MM.1S (cell line): ENCODE results near the gene NSF.
"Not testable (repeated sequence)": the region's sequence is repeated elsewhere in the genome, so short reads cannot be mapped to it uniquely, and the experiment has no call there.

ENCODE experiments used
- DNase-seq: peaks from one replicate; pipeline ENCODE4 v3.0.0-alpha.2; 2015
- H2AFZ ChIP-seq: fragments of 300-600 bp; sonication (generic); 2 replicates; pipeline ENCODE4 v1.6.0; 2016; ENCODE audit warnings: antibody characterized with exemption, low read length
- H3F3A ChIP-seq: fragments of 300-600 bp; sonication (generic); 2 replicates; pipeline ENCODE4 v1.6.1; 2016; ENCODE audit warnings: mild to moderate bottlenecking, antibody characterized with exemption, low read length, moderate library complexity, mixed read lengths; ENCODE audit not compliant: insufficient read depth
- H3K27ac ChIP-seq: fragments of 300-600 bp; sonication (generic); 2 replicates; pipeline ENCODE4 v1.5.1; 2016; ENCODE audit warnings: mild to moderate bottlenecking, low read length
- H3K27me3 ChIP-seq: fragments of 300-600 bp; sonication (generic); replicated peaks from 2 replicates; pipeline ENCODE4 v1.6.0; 2016; ENCODE audit warnings: low read length; ENCODE audit not compliant: insufficient read depth
- H3K36me3 ChIP-seq: fragments of 300-600 bp; sonication (generic); replicated peaks from 2 replicates; pipeline ENCODE4 v1.6.1; 2016; ENCODE audit warnings: mild to moderate bottlenecking, low read length, mixed read lengths; ENCODE audit not compliant: insufficient read depth
- H3K4me1 ChIP-seq: fragments of 300-600 bp; sonication (generic); 2 replicates; pipeline ENCODE4 v1.6.1; 2016; ENCODE audit warnings: low read length, mixed read lengths
- H3K4me2 ChIP-seq: fragments of 300-600 bp; sonication (generic); 2 replicates; pipeline ENCODE4 v1.6.0; 2016; ENCODE audit warnings: low read depth, low read length
- H3K4me3 ChIP-seq: fragments of 300-600 bp; sonication (generic); 2 replicates; pipeline ENCODE4 v1.5.1; 2016; ENCODE audit warnings: low read length, mixed read lengths
- H3K79me2 ChIP-seq: fragments of 300-600 bp; sonication (generic); 2 replicates; pipeline ENCODE4 v1.6.1; 2016; ENCODE audit warnings: mixed run types, low read length, mixed read lengths
- H3K9ac ChIP-seq: fragments of 300-600 bp; sonication (generic); 2 replicates; pipeline ENCODE4 v1.6.1; 2016; ENCODE audit warnings: low read length, mixed read lengths
- H3K9me2 ChIP-seq: fragments of 300-600 bp; sonication (generic); replicated peaks from 2 replicates; pipeline ENCODE4 v1.6.1; 2016; ENCODE audit warnings: mild to moderate bottlenecking, low read length, mixed read lengths; ENCODE audit not compliant: insufficient read depth
- H3K9me3 ChIP-seq: fragments of 300-600 bp; sonication (generic); replicated peaks from 2 replicates; pipeline ENCODE4 v1.6.1; 2016; ENCODE audit warnings: mild to moderate bottlenecking, low read length, mixed read lengths; ENCODE audit not compliant: insufficient read depth
- H4K20me1 ChIP-seq: fragments of 300-600 bp; sonication (generic); 2 replicates; pipeline ENCODE4 v1.6.1; 2016; ENCODE audit warnings: mild to moderate bottlenecking, low read length, moderate library complexity, mixed read lengths; ENCODE audit not compliant: insufficient read depth

The NSF gene

DNA sequence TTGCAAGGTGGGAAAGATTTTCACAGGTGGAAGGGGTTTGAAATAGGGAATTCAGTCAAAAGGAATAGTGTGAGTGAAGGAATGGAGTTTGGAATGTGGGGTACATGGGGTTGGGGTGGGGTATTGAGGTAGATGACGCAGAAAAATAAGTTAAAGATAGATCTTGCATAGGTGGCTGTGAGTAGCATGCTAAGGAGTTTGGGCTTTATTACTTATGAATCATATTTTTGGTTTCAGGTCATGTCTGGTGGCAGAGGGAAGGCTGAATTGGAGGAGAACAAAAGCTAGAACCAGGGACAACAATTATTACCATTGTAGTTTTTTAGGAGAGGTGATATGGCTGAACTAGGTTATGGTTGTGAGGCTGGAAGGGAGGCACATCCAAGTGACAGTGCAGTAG is 23.4 kb downstream of the NSF start:
- not testable (repeated sequence) for H3K9ac ChIP-seq, H3K4me1 ChIP-seq, H2AFZ ChIP-seq, H3K27me3 ChIP-seq, H4K20me1 ChIP-seq, H3K79me2 ChIP-seq, H3F3A ChIP-seq, H3K9me2 ChIP-seq, H3K4me3 ChIP-seq, H3K36me3 ChIP-seq, H3K27ac ChIP-seq, H3K9me3 ChIP-seq, H3K4me2 ChIP-seq, DNase-seq

DNA sequence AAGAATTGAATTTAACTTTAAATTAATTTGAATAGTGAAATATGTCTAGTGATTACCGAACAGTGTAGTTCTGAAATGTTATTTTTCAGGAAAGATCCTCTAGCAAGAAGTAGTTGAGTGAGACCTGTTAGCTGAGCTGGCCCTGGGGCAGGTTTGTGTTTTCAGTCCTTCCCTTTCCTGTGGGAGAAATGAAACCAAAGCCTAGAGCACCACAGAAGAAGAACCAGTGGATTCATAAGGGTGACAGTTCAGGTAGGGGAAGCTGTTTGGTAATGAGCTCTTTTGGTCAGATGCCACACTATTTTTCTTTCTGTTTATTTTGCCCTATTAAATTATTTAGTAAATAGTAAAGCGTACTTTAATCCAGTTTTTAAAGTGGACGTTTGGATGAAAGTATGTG is 26.7 kb downstream of the NSF start:
- not testable (repeated sequence) for DNase-seq, H3K36me3 ChIP-seq, H3K27ac ChIP-seq, H3K27me3 ChIP-seq, H3K9me3 ChIP-seq, H3F3A ChIP-seq, H3K4me1 ChIP-seq, H3K4me2 ChIP-seq, H3K9ac ChIP-seq, H3K4me3 ChIP-seq, H3K9me2 ChIP-seq, H4K20me1 ChIP-seq, H3K79me2 ChIP-seq, H2AFZ ChIP-seq

DNA sequence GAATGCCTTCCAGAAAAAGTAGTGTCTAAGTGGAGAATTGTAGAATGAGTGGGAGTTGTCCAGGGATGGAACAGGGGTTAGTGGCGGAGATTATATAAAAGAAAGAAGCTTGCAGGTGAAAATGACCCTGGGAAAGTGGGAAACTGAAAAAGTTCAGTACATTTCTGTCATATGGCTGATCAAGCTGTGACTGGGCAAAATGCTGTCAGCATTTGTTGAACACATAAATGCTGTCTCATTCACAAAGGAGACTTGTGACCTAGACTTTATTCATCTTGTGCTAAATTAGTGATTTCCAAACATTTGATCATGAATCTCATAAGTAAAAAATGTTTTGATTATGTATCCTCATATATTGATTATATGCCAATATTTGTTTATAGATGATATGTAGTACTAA is 28.5 kb downstream of the NSF start:
- not testable (repeated sequence) for H3K36me3 ChIP-seq, H3F3A ChIP-seq, DNase-seq, H3K4me3 ChIP-seq, H3K9me3 ChIP-seq, H3K27me3 ChIP-seq, H3K9ac ChIP-seq, H3K4me1 ChIP-seq, H2AFZ ChIP-seq, H3K9me2 ChIP-seq, H3K4me2 ChIP-seq, H4K20me1 ChIP-seq, H3K79me2 ChIP-seq, H3K27ac ChIP-seq

DNA sequence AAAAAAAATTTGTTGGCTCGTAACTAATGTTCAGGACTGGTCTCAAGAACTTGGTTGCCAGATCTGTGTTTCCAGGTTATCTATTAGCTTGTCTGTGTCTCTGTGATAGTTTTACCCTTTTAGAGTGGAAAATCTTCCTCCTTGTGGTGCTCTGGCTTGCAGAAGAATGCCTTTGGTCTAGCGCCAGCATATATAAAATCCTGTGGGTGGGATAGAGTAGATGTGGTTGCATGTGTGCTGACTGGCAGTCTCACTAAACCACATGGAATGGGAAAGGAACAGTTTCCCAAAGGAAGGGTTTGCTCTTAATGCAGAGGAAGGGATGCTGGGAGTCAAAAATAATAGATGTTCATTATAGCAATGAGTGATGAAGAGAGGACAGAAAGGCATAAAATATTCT is 33.3 kb downstream of the NSF start:
- not testable (repeated sequence) for H3K79me2 ChIP-seq, DNase-seq, H3K4me3 ChIP-seq, H4K20me1 ChIP-seq, H3K4me2 ChIP-seq, H3K9ac ChIP-seq, H3K36me3 ChIP-seq, H2AFZ ChIP-seq, H3K4me1 ChIP-seq, H3K27ac ChIP-seq, H3F3A ChIP-seq, H3K9me3 ChIP-seq, H3K27me3 ChIP-seq, H3K9me2 ChIP-seq

DNA sequence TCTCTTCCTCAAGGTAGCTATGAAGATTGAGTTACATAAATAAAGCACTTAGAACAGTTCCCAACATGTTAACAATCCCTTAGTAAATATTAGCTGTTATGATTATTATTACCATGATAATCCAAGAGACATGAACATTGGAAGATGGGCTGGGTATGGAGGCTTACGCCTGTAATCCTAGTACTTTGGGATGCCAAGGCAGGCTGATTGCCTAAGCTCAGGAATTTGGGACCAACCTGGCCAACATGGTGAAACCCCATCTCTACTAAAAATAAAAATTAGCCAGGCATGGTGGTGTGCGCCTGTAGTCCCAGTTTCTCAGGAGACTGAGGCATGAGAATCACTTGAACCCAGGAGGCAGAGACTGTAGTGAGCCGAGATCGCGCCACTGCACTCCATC is 34.3 kb downstream of the NSF start:
- H3F3A ChIP-seq, DNase-seq, H3K9me2 ChIP-seq, H3K27me3 ChIP-seq, H4K20me1 ChIP-seq, H3K4me1 ChIP-seq, H3K27ac ChIP-seq, H3K9me3 ChIP-seq, H3K36me3 ChIP-seq, H3K9ac ChIP-seq, H3K4me3 ChIP-seq, H2AFZ ChIP-seq, H3K4me2 ChIP-seq, H3K79me2 ChIP-seq: not testable (repeated sequence)

DNA sequence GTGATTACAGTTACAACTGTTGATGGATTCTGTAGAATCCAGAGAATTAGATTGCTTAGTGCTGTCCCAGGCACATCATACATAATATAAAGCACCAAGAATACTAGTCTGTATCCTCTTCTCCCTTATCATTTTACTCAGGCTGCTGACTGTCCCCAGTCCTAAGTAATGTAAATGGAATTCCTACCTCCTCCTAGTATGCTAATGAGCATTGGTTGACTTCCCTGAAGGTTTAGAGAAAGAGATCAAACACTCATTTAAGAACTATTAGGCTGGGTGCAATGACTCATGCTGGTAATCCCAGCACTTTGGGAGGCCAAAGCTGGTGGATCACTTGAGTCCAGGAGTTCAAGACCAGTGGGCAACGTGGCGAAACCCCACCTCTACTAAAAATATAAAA is 37.0 kb downstream of the NSF start:
- not testable (repeated sequence) for H3K27ac ChIP-seq, H3K4me1 ChIP-seq, H3K36me3 ChIP-seq, H3K9me3 ChIP-seq, H3K27me3 ChIP-seq, H3F3A ChIP-seq, H3K9ac ChIP-seq, H3K4me3 ChIP-seq, H3K79me2 ChIP-seq, H4K20me1 ChIP-seq, H3K9me2 ChIP-seq, H2AFZ ChIP-seq, H3K4me2 ChIP-seq, DNase-seq

DNA sequence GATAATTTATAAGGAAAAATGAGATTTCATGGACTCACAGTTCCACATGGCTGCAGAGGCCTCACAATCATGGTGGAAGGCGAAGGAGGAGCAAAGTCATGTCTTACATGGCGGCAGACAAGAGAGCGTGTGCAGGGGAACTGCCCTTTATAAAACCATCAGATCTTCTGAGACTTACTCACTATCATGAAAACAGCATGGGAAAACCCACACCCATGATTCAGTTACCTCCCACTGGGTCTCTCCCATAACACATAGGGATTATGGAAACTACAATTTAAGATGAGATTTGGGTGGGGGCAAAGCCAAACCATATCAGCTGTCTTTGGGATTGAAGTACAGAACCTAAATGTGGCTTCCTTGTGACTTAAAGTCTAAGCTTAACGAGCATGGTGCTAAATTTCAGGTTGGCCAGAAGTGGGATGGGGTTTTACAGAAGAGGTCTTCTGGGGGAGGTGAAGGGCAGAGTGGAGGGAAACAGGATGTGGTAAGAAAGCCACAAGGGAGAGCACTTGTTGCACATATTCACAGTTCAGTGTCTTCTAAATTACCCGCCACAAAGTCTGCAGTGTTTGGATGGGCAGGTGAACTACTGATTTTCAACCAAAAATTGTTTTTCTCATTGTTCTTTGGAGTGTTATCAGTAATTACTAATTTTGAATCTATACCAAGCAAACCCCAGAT is 38.4 kb downstream of the NSF start:
- not testable (repeated sequence) for H3K4me1 ChIP-seq, H3K27ac ChIP-seq, H4K20me1 ChIP-seq, H3K36me3 ChIP-seq, H2AFZ ChIP-seq, H3F3A ChIP-seq, H3K4me2 ChIP-seq, DNase-seq, H3K9ac ChIP-seq, H3K79me2 ChIP-seq, H3K9me2 ChIP-seq, H3K9me3 ChIP-seq, H3K27me3 ChIP-seq, H3K4me3 ChIP-seq

DNA sequence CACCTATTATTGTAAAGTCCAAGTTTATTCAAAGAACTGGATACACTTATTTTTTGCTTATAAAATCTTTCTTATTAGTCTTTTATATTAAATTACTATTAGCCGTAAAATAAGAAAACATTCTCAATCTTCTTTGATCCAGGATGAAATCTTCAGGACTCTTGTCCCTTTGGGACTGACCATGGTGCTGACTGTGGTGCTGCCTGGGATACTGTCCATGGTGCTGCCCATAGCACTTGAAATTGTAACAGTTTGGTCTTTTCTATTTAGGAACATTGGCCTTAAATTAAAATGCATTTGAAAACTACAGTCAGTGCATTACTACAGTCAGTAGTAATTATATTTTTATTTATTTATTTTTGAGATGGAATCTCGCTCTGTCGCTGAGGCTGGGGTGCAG is 41.7 kb downstream of the NSF start:
- DNase-seq, H3K4me1 ChIP-seq, H3K79me2 ChIP-seq, H3K9me3 ChIP-seq, H3K4me2 ChIP-seq, H3K36me3 ChIP-seq, H3K9me2 ChIP-seq, H3K4me3 ChIP-seq, H3F3A ChIP-seq, H3K27me3 ChIP-seq, H4K20me1 ChIP-seq, H2AFZ ChIP-seq, H3K9ac ChIP-seq, H3K27ac ChIP-seq: not testable (repeated sequence)
